ENCODE measurements around the gene CCT6A. TPM values are rescaled to one million over a fixed set of nuclear protein-coding genes. Genes with fewer than 3 reads are reported as not detected.

Gene CCT6A
- total and polyA plus RNA-seq, 9 of the 15 experiments (the other 6 are each of a cell fraction or from before 2014, with no cell fraction given) = 244 to 708 (median 387) TPM

GRCh38 chr7:56063882-56064625 is 12.5 kb downstream of the CCT6A start, which contains the start of gene SUMF2 (continued):
- no peak for TF ChIP-seq AFF1 (IDR thresholded peaks at IDR 0.05; ENCODE audit: low read depth in 1 of 2, partially characterized antibody in 2 of 2)
- peak; percentile 86 for TF ChIP-seq THAP7 (CRISPR knock-in tag; IDR thresholded peaks at IDR 0.05)
- no peak for TF ChIP-seq MTA2 (IDR thresholded peaks at IDR 0.05; ENCODE audit: low read depth)
- no peak for TF ChIP-seq CREB5 (CRISPR knock-in tag; IDR thresholded peaks at IDR 0.05)
- TF ChIP-seq ZNF124 (CRISPR knock-in tag; IDR thresholded peaks at IDR 0.05) = no peak
- TF ChIP-seq ZNF589 (CRISPR knock-in tag; IDR thresholded peaks at IDR 0.05; ENCODE audit: low read depth) = peak; percentile 63; the same call in 1 of the 2 replicates
- TF ChIP-seq NELFE (IDR thresholded peaks at IDR 0.05; ENCODE audit: insufficient read depth, insufficient read length) = no peak
- no peak; the same call in 1 of the 2 replicates for TF ChIP-seq NR2F6 (CRISPR knock-in tag; IDR thresholded peaks at IDR 0.05)
- TF ChIP-seq MEIS2 (IDR thresholded peaks at IDR 0.05; ENCODE audit: partially characterized antibody) = peak; percentile 97
- no peak for TF ChIP-seq ZBTB7A (IDR thresholded peaks at IDR 0.05; ENCODE audit: borderline replicate concordance, control insufficient read depth, low read depth, low read length)
- TF ChIP-seq DEAF1 (CRISPR knock-in tag; IDR thresholded peaks at IDR 0.05) = no peak
